Diencephalon (tissue), 1 donor: ENCODE results near the gene HSFY1. TPM values are rescaled to one million over a fixed set of nuclear protein-coding genes. Genes with fewer than 3 reads are reported as not detected.

Experiments used
- small RNA-seq: library from RNA; depleted of rRNA; stranded (forward); fragments of <200 nt; gene quantifications from one replicate; pipeline ENCODE3, GENCODE V24; 2014
- total RNA-seq: library from RNA; depleted of rRNA; stranded (reverse); fragments of >200 nt; gene quantifications from one replicate; pipeline ENCODE4 v1.2.3, GENCODE V29; 2014

Gene HSFY1
- total RNA-seq: not detected

GRCh38 chrY:18546420-18546819 is at the start of gene HSFY1:
HSFY1 (plus strand) TSS chrY:18546720; CDS start chrY:18546788, 68 bp downstream.

Small RNA genes within 50 kb of the gene (small RNA-seq; reads per million reads assigned to genes)
- gene GPM6BP1 (not detected), gene PRYP5 (not detected)

Other genes starting within 250 kb of the HSFY1 start
- gene HSFY2, start 227.0 kb downstream of the HSFY1 start, total RNA-seq: 3.9 TPM